Activated T-helper 1 cell treated with anti-CD3 and anti-CD28 coated beads, Interleukin-12 subunit alpha, Interleukin-12 subunit beta, Interleukin-2, Interleukin-4 antibody, amounts not matched to agents 30 ng/mL and 10 ng/mL and 1 ng/mL, durations not matched to agents 14 hours and 24 hours and 36 hours (primary cell): ENCODE results near the gene ELOVL5. TPM values are rescaled to one million over a fixed set of nuclear protein-coding genes. Genes with fewer than 3 reads are reported as not detected.

Source experiments
- DNase-seq: peaks from one replicate; pipeline ENCODE4 v3.0.0; 2021; ENCODE audit warnings: low spot score
- H3K27ac Mint-ChIP-seq: one replicate; pipeline ENCODE4 v1.8.0; 2021; ENCODE audit warnings: mild to moderate bottlenecking, mixed read lengths
- H3K27me3 Mint-ChIP-seq: one replicate; pipeline ENCODE4 v1.8.0; 2022; ENCODE audit warnings: mild to moderate bottlenecking, moderate library complexity, mixed read lengths; ENCODE audit not compliant: insufficient read depth
- H3K36me3 Mint-ChIP-seq: one replicate; pipeline ENCODE4 v1.8.0; 2021; ENCODE audit warnings: low read depth, mixed read lengths
- H3K4me1 Mint-ChIP-seq: one replicate; pipeline ENCODE4 v1.8.0; 2021; ENCODE audit warnings: low read depth, mixed read lengths
- H3K4me3 Mint-ChIP-seq: one replicate; pipeline ENCODE4 v1.8.0; 2021; ENCODE audit warnings: mild to moderate bottlenecking, moderate library complexity, mixed read lengths
- H3K9me3 Mint-ChIP-seq: one replicate; pipeline ENCODE4 v1.8.0; 2021; ENCODE audit warnings: mixed read lengths
- intact Hi-C: fragments of 100-400 bp; cut with micrococcal nuclease; formaldehyde crosslinking; loops from one replicate; pipeline ENCODE4 v1.15.1; 2024
- total RNA-seq: library from RNA; stranded (reverse); gene quantifications from 2 replicates; pipeline ENCODE4 v1.2.3, GENCODE V29; 2022

ELOVL5 gene
- total RNA-seq, 1 donor from 2014 or later = 121 TPM

GRCh38 chr6:53373638-53374037 is 24.9 kb upstream of the ELOVL5 start:
- Mint-ChIP-seq H3K27ac (no peak overlapping the region), H3K36me3 (no peaks in the 10 kb centered on the region), H3K9me3 (no peaks in the 10 kb centered on the region), H3K27me3 (peaks cover 37% of the 10 kb centered on the region), H3K4me3 (no peak overlapping the region), H3K4me1 (no peaks in the 10 kb centered on the region)
- intact Hi-C loops = no loop called here
- DNase-seq = no peak

- H3K36me3 Mint-ChIP-seq = peaks cover 3% of the 10 kb centered on the region
Observed at GRCh38 chr6:53369876-53370515, 21.2 kb upstream of the ELOVL5 start.

GRCh38 chr6:53369051-53369450 is 20.3 kb upstream of the ELOVL5 start:
- Mint-ChIP-seq H3K36me3 (peaks cover 4% of the 10 kb centered on the region), H3K27ac (no peak overlapping the region), H3K9me3 (peaks cover 18% of the 10 kb centered on the region), H3K27me3 (peaks cover 20% of the 10 kb centered on the region), H3K4me1 (no peaks in the 10 kb centered on the region), H3K4me3 (no peak overlapping the region)
- no peak for DNase-seq
- intact Hi-C loops = no loop called here

More at GRCh38 chr6:53369876-53370515, 21.2 kb upstream of the ELOVL5 start:
- no peak overlapping the region for H3K27ac Mint-ChIP-seq
- H3K9me3 Mint-ChIP-seq = peaks cover 17% of the 10 kb centered on the region
- intact Hi-C loops = no loop called here
- no peak for DNase-seq
- no peak overlapping the region for H3K4me3 Mint-ChIP-seq
- H3K27me3 Mint-ChIP-seq = peaks cover 25% of the 10 kb centered on the region
- H3K4me1 Mint-ChIP-seq = no peaks in the 10 kb centered on the region

GRCh38 chr6:53366128-53366641 is 17.4 kb upstream of the ELOVL5 start:
- DNase-seq = no peak
- H3K27me3 Mint-ChIP-seq = peaks cover 16% of the 10 kb centered on the region
- peaks cover 14% of the 10 kb centered on the region for H3K4me1 Mint-ChIP-seq
- H3K9me3 Mint-ChIP-seq = peaks cover 18% of the 10 kb centered on the region
- H3K4me3 Mint-ChIP-seq = no peak overlapping the region
- H3K36me3 Mint-ChIP-seq = peaks cover 6% of the 10 kb centered on the region
- no peak overlapping the region for H3K27ac Mint-ChIP-seq
- intact Hi-C loops = no loop called here

GRCh38 chr6:53363341-53364079 is 14.8 kb upstream of the ELOVL5 start:
- peaks cover 6% of the 10 kb centered on the region for H3K36me3 Mint-ChIP-seq
- H3K4me3 Mint-ChIP-seq = no peak overlapping the region
- intact Hi-C loops = no loop called here
- peaks cover 35% of the 10 kb centered on the region for H3K4me1 Mint-ChIP-seq
- peaks cover 8% of the 10 kb centered on the region for H3K27me3 Mint-ChIP-seq
- no peak overlapping the region for H3K27ac Mint-ChIP-seq
- peaks cover 18% of the 10 kb centered on the region for H3K9me3 Mint-ChIP-seq
- DNase-seq = no peak

- Mint-ChIP-seq H3K27ac (peak overlapping the region; percentile 100), H3K4me1 (peaks cover 50% of the 10 kb centered on the region), H3K36me3 (peaks cover 4% of the 10 kb centered on the region), H3K9me3 (peaks cover 5% of the 10 kb centered on the region), H3K4me3 (peak overlapping the region; percentile 79), H3K27me3 (no peaks in the 10 kb centered on the region)
- intact Hi-C loops = loop anchor here (1.0 to 2.0 kb wide), 2 partner anchors 54 to 65 kb away; no protein-coding TSS in a partner anchor
- DNase-seq = peak; percentile 44
Observed at GRCh38 chr6:53361549-53362031, 12.8 kb upstream of the ELOVL5 start.

GRCh38 chr6:53360093-53360912 is 11.6 kb upstream of the ELOVL5 start:
- Mint-ChIP-seq H3K4me3 (peak overlapping the region; percentile 92), H3K4me1 (peaks cover 50% of the 10 kb centered on the region), H3K27me3 (no peaks in the 10 kb centered on the region), H3K36me3 (peaks cover 4% of the 10 kb centered on the region), H3K27ac (peak overlapping the region; percentile 100), H3K9me3 (peaks cover 3% of the 10 kb centered on the region)
- intact Hi-C loops = loop anchor here (2.0 kb wide), 1 partner anchor 66 kb away; no protein-coding TSS in a partner anchor
- no peak for DNase-seq

GRCh38 chr6:53359843-53360092 is 11.0 kb upstream of the ELOVL5 start:
- peak overlapping the region; percentile 92 for H3K4me3 Mint-ChIP-seq
- H3K36me3 Mint-ChIP-seq = peaks cover 2% of the 10 kb centered on the region

GRCh38 chr6:53359095-53359842 is 10.5 kb upstream of the ELOVL5 start:
- peak overlapping the region; percentile 100 for H3K27ac Mint-ChIP-seq
- peak overlapping the region; percentile 92 for H3K4me3 Mint-ChIP-seq
- H3K36me3 Mint-ChIP-seq = peaks cover 2% of the 10 kb centered on the region
- H3K9me3 Mint-ChIP-seq = no peaks in the 10 kb centered on the region
- peak; percentile 93 for DNase-seq
- H3K27me3 Mint-ChIP-seq = peaks cover 5% of the 10 kb centered on the region
- peaks cover 50% of the 10 kb centered on the region for H3K4me1 Mint-ChIP-seq
- intact Hi-C loops = loop anchor here (1.0 to 5.0 kb wide), 6 partner anchors 11 to 293 kb away; partner anchors contain the start of gene ELOVL5

More at GRCh38 chr6:53359843-53360092, 11.0 kb upstream of the ELOVL5 start:
- Mint-ChIP-seq H3K27me3 (peaks cover under 1% of the 10 kb centered on the region), H3K4me1 (peaks cover 50% of the 10 kb centered on the region), H3K27ac (peak overlapping the region; percentile 100), H3K9me3 (no peaks in the 10 kb centered on the region)
- intact Hi-C loops = loop anchor here (1.0 to 5.0 kb wide), 7 partner anchors 11 to 293 kb away; partner anchors contain the start of gene ELOVL5
- DNase-seq = no peak

GRCh38 chr6:53358440-53359094 is 9.8 kb upstream of the ELOVL5 start:
- Mint-ChIP-seq H3K27me3 (peaks cover 6% of the 10 kb centered on the region), H3K4me1 (peaks cover 50% of the 10 kb centered on the region), H3K27ac (peak overlapping the region; percentile 97), H3K36me3 (peaks cover 2% of the 10 kb centered on the region), H3K4me3 (peak overlapping the region; percentile 92), H3K9me3 (no peaks in the 10 kb centered on the region)
- no peak for DNase-seq
- intact Hi-C loops = loop anchor here (1.0 to 5.0 kb wide), 6 partner anchors 10 to 294 kb away; partner anchors contain the start of gene ELOVL5

- H3K27me3 Mint-ChIP-seq = peaks cover 10% of the 10 kb centered on the region
- H3K36me3 Mint-ChIP-seq = peaks cover 2% of the 10 kb centered on the region
- intact Hi-C loops = loop anchor here (2.0 to 5.0 kb wide), 2 partner anchors 13 to 295 kb away; no protein-coding TSS in a partner anchor
- H3K4me1 Mint-ChIP-seq = peaks cover 50% of the 10 kb centered on the region
- peak overlapping the region; percentile 97 for H3K27ac Mint-ChIP-seq
- no peaks in the 10 kb centered on the region for H3K9me3 Mint-ChIP-seq
- H3K4me3 Mint-ChIP-seq = peak overlapping the region; percentile 92
- no peak for DNase-seq
Observed at GRCh38 chr6:53357576-53358360, 9.0 kb upstream of the ELOVL5 start.
